Neural cell (in vitro differentiated cells): Measurements from ENCODE around the gene RPS6KA2. TPM values are rescaled to one million over a fixed set of nuclear protein-coding genes. Genes with fewer than 3 reads are reported as not detected.

Experiments used
- H2AFZ ChIP-seq: fragments of 200-600, 300-800 bp; sonication (generic), shearing (Covaris generic); 2 replicates; pipeline ENCODE4 v1.6.0; 2014; ENCODE audit warnings: low read depth, mild to moderate bottlenecking, antibody characterized with exemption, low read length, moderate library complexity
- H3F3A ChIP-seq: fragments of 200-600 bp; shearing (Covaris generic); 2 replicates; pipeline ENCODE4 v1.6.1; 2016; ENCODE audit warnings: mild to moderate bottlenecking, moderate library complexity, mixed read lengths, antibody characterized with exemption, low read length; ENCODE audit not compliant: insufficient read depth, poor library complexity, severe bottlenecking
- H3K27ac ChIP-seq: fragments of 200-600, 300-800 bp; sonication (generic), shearing (Covaris generic); 2 replicates; pipeline ENCODE4 v1.5.1; 2014; ENCODE audit warnings: mild to moderate bottlenecking, low read length, moderate library complexity
- H3K27me3 ChIP-seq: fragments of 300-800, 200-600 bp; sonication (generic), shearing (Covaris generic); 2 replicates; pipeline ENCODE4 v1.6.0; 2014; ENCODE audit warnings: mild to moderate bottlenecking, low read depth, low read length, moderate library complexity; ENCODE audit not compliant: insufficient read depth
- H3K36me3 ChIP-seq: fragments of 300-800, 200-600 bp; sonication (generic), shearing (Covaris generic); 2 replicates; pipeline ENCODE4 v1.5.1; 2014; ENCODE audit warnings: mild to moderate bottlenecking, antibody characterized with exemption, low read length, moderate library complexity; ENCODE audit not compliant: insufficient read depth
- H3K4me2 ChIP-seq: fragments of 300-800, 200-600 bp; sonication (generic), shearing (Covaris generic); 2 replicates; pipeline ENCODE4 v1.6.0; 2014; ENCODE audit warnings: mild to moderate bottlenecking, low read length
- H3K4me3 ChIP-seq: fragments of 300-800, 200-600 bp; sonication (generic), shearing (Covaris generic); 2 replicates; pipeline ENCODE4 v1.5.1; 2014; ENCODE audit warnings: mild to moderate bottlenecking, low read length, moderate library complexity
- H3K79me2 ChIP-seq: fragments of 200-600 bp; shearing (Covaris generic); replicated peaks from 2 replicates; pipeline ENCODE4 v1.6.0; 2014; ENCODE audit warnings: mild to moderate bottlenecking, low read length, moderate library complexity; ENCODE audit not compliant: insufficient read depth
- H3K9ac ChIP-seq: fragments of 300-800, 200-600 bp; sonication (generic), shearing (Covaris generic); 2 replicates; pipeline ENCODE4 v1.6.1; 2016; ENCODE audit warnings: mild to moderate bottlenecking, low read length, mixed read lengths
- H3K9me2 ChIP-seq: fragments of 200-600 bp; shearing (Covaris generic); 2 replicates; pipeline ENCODE4 v1.6.1; 2016; ENCODE audit warnings: mild to moderate bottlenecking, low read length, mixed read lengths; ENCODE audit not compliant: insufficient read depth
- H3K9me3 ChIP-seq: fragments of 200-600, 300-800 bp; sonication (generic), shearing (Covaris generic); 2 replicates; pipeline ENCODE4 v1.6.1; 2016; ENCODE audit warnings: mild to moderate bottlenecking, mixed run types, low read length, moderate library complexity, mixed read lengths
- H4K20me1 ChIP-seq: fragments of 200-600 bp; shearing (Covaris generic); 2 replicates; pipeline ENCODE4 v1.6.1; 2016; ENCODE audit warnings: mild to moderate bottlenecking, mixed run types; ENCODE audit not compliant: insufficient read depth
- CTCF ChIP-seq: fragments of 450-650 bp; IDR thresholded peaks from 2 replicates; pipeline ENCODE4 v1.5.1; 2014; ENCODE audit warnings: antibody characterized with exemption, mild to moderate bottlenecking, moderate library complexity; ENCODE audit not compliant: poor library complexity, severe bottlenecking
- EP300 ChIP-seq: fragments of 450-650 bp; conservative IDR thresholded peaks from 2 replicates; pipeline ENCODE4 v1.6.1; 2014; ENCODE audit warnings: antibody characterized with exemption, mild to moderate bottlenecking, moderate library complexity; ENCODE audit not compliant: poor library complexity, severe bottlenecking
- EZH2 ChIP-seq: fragments of 200-600, 300-800 bp; shearing (Covaris generic), sonication (generic); IDR thresholded peaks from 2 replicates; pipeline ENCODE4 v1.6.1; 2014; ENCODE audit warnings: antibody characterized with exemption, low read length, borderline replicate concordance, mild to moderate bottlenecking; ENCODE audit not compliant: insufficient read depth, poor library complexity, severe bottlenecking
- MXI1 ChIP-seq: fragments of 450-650 bp; conservative IDR thresholded peaks from 2 replicates; pipeline ENCODE4 v1.6.1; 2014; ENCODE audit warnings: antibody characterized with exemption, mild to moderate bottlenecking; ENCODE audit not compliant: poor library complexity, severe bottlenecking
- POLR2AphosphoS5 ChIP-seq: IDR thresholded peaks from 2 replicates; pipeline ENCODE4 v1.6.1; 2012
- RAD21 ChIP-seq: fragments of 450-650 bp; conservative IDR thresholded peaks from 2 replicates; pipeline ENCODE4 v1.6.1; 2014; ENCODE audit warnings: antibody characterized with exemption, mild to moderate bottlenecking, moderate library complexity
- REST ChIP-seq: IDR thresholded peaks from 2 replicates; pipeline ENCODE4 v1.6.1; 2012; ENCODE audit warnings: borderline replicate concordance
- SMC3 ChIP-seq: fragments of 450-650 bp; conservative IDR thresholded peaks from 2 replicates; pipeline ENCODE4 v1.6.1; 2014; ENCODE audit warnings: antibody characterized with exemption, mild to moderate bottlenecking, moderate library complexity; ENCODE audit not compliant: poor library complexity
- TAF1 ChIP-seq: IDR thresholded peaks from 2 replicates; pipeline ENCODE4 v1.6.1; 2012; ENCODE audit warnings: low read depth
- polyA plus RNA-seq: library from polyadenylated mRNA; depleted of rRNA; stranded (reverse); fragments of >200 nt; gene quantifications from 2 replicates; pipeline ENCODE4 v1.2.3, GENCODE V29; 2014

The RPS6KA2 gene
- polyA plus RNA-seq, 1 donor from 2014 or later: 34.3 TPM

GRCh38 chr6:166618866-166619761 lies 7.9 kb downstream of the RPS6KA2 start:
- TF ChIP-seq TAF1 (no peak), MXI1 (no peak)
- no peak overlapping the region for H3K4me2 ChIP-seq

GRCh38 chr6:166618251-166618650 lies 8.8 kb downstream of the RPS6KA2 start:
- TF ChIP-seq EZH2 (no peak), EP300 (no peak), TAF1 (no peak), REST (no peak), MXI1 (no peak), SMC3 (no peak), CTCF (no peak), POLR2AphosphoS5 (no peak), RAD21 (no peak)

More at GRCh38 chr6:166618866-166619761, 7.9 kb downstream of the RPS6KA2 start:
- Histone ChIP-seq H3K27me3 (no peaks in the 10 kb centered on the region), H4K20me1 (no peaks in the 10 kb centered on the region), H3K9me2 (no peaks in the 10 kb centered on the region), H3K27ac (no peak overlapping the region), H3K36me3 (peaks cover 12% of the 10 kb centered on the region), H3K4me3 (no peak overlapping the region), H3F3A (no peaks in the 10 kb centered on the region), H3K79me2 (peaks cover 63% of the 10 kb centered on the region), H3K9me3 (no peaks in the 10 kb centered on the region), H3K9ac (no peak overlapping the region), H2AFZ (no peak overlapping the region)

More at GRCh38 chr6:166618251-166618650, 8.8 kb downstream of the RPS6KA2 start:
- no peak overlapping the region for H3K4me2 ChIP-seq
- H3K9me3 ChIP-seq: no peaks in the 10 kb centered on the region
- no peaks in the 10 kb centered on the region for H3K27me3 ChIP-seq
- peaks cover 12% of the 10 kb centered on the region for H3K36me3 ChIP-seq
- no peaks in the 10 kb centered on the region for H3F3A ChIP-seq
- no peak overlapping the region for H2AFZ ChIP-seq
- no peaks in the 10 kb centered on the region for H3K9me2 ChIP-seq
- no peak overlapping the region for H3K9ac ChIP-seq
- no peak overlapping the region for H3K4me3 ChIP-seq
- no peak overlapping the region for H3K27ac ChIP-seq
- H4K20me1 ChIP-seq: no peaks in the 10 kb centered on the region
- peaks cover 54% of the 10 kb centered on the region for H3K79me2 ChIP-seq
